GM12801 (cell line): ENCODE results near the gene CALCOCO1.

Source experiments
- CTCF ChIP-seq: IDR thresholded peaks from one replicate; pipeline ENCODE4 v1.5.1; 2011; ENCODE audit warnings: control low read depth; ENCODE audit not compliant: insufficient read length; ENCODE audit errors: extremely low read depth

Gene CALCOCO1

GRCh38 chr12:53736592-53736991 lies 9.3 kb upstream of the CALCOCO1 start:
- TF ChIP-seq CTCF: no peak

- no peak for TF ChIP-seq CTCF
These were observed 8.3 kb upstream of the CALCOCO1 start for GRCh38 chr12:53735556-53735955.

- no peak for TF ChIP-seq CTCF
These were observed 7.2 kb upstream of the CALCOCO1 start for GRCh38 chr12:53734425-53734824.

GRCh38 chr12:53733807-53734200 lies 6.6 kb upstream of the CALCOCO1 start:
- no peak for TF ChIP-seq CTCF

GRCh38 chr12:53733051-53733806 lies 6.0 kb upstream of the CALCOCO1 start:
- no peak for TF ChIP-seq CTCF

GRCh38 chr12:53729644-53730043 lies 2.4 kb upstream of the CALCOCO1 start:
- no peak for TF ChIP-seq CTCF

- TF ChIP-seq CTCF: no peak
These were observed 954 bp upstream of the CALCOCO1 start for GRCh38 chr12:53728206-53728605.
